Endodermal cell (in vitro differentiated cells): Measurements from ENCODE around the gene TMEM239. TPM values are rescaled to one million over a fixed set of nuclear protein-coding genes. Genes with fewer than 3 reads are reported as not detected.

Experiments used
- DNase-seq: peaks from one replicate; pipeline ENCODE4 v3.0.0-alpha.2; 2017
- H3K27ac ChIP-seq: 2 replicates; pipeline ENCODE4 v1.5.1; 2013; ENCODE audit warnings: mild to moderate bottlenecking, low read depth, low read length, moderate library complexity
- H3K27me3 ChIP-seq: 2 replicates; pipeline ENCODE4 v1.6.1; 2013; ENCODE audit warnings: mild to moderate bottlenecking, low read length, moderate library complexity; ENCODE audit not compliant: insufficient read depth, control insufficient read depth, poor library complexity, severe bottlenecking
- H3K36me3 ChIP-seq: 2 replicates; pipeline ENCODE4 v1.7.0; 2013; ENCODE audit warnings: mild to moderate bottlenecking, low read length, moderate library complexity; ENCODE audit not compliant: control insufficient read depth, insufficient read depth
- H3K4me1 ChIP-seq: one replicate; pipeline ENCODE4 v1.7.0; 2013; ENCODE audit warnings: low read length; ENCODE audit not compliant: control insufficient read depth, insufficient read depth
- H3K4me3 ChIP-seq: 2 replicates; pipeline ENCODE4 v1.5.1; 2013; ENCODE audit warnings: mild to moderate bottlenecking, low read length, moderate library complexity
- H3K9ac ChIP-seq: 2 replicates; pipeline ENCODE4 v1.6.1; 2013; ENCODE audit warnings: mild to moderate bottlenecking, low read length, moderate library complexity; ENCODE audit not compliant: poor library complexity, severe bottlenecking; ENCODE audit errors: extremely low read depth
- H3K9me3 ChIP-seq: 2 replicates; pipeline ENCODE4 v1.6.1; 2013; ENCODE audit warnings: mild to moderate bottlenecking, low read length, moderate library complexity; ENCODE audit not compliant: control insufficient read depth
- H3K27ac Mint-ChIP-seq: 2 replicates; pipeline ENCODE4 v1.8.0; 2020; ENCODE audit warnings: mixed read lengths
- H3K27me3 Mint-ChIP-seq: 2 replicates; pipeline ENCODE4 v1.8.0; 2021; ENCODE audit warnings: mild to moderate bottlenecking, mixed read lengths; ENCODE audit not compliant: insufficient read depth
- H3K36me3 Mint-ChIP-seq: 2 replicates; pipeline ENCODE4 v1.8.0; 2020; ENCODE audit warnings: low read depth, mixed read lengths
- H3K4me1 Mint-ChIP-seq: 2 replicates; pipeline ENCODE4 v1.8.0; 2020; ENCODE audit warnings: mixed read lengths
- H3K4me3 Mint-ChIP-seq: 2 replicates; pipeline ENCODE4 v1.8.0; 2020; ENCODE audit warnings: mild to moderate bottlenecking, moderate library complexity, mixed read lengths
- H3K9me3 Mint-ChIP-seq: 2 replicates; pipeline ENCODE4 v1.8.0; 2020; ENCODE audit warnings: mild to moderate bottlenecking, mixed read lengths
- WGBS, 2 experiments: methylation state at CpG; one replicate each; pipeline versions ENCODE4 v1.1.5 to v1.1.7; 2013; ENCODE audit warnings: missing lambda C conversion rate in 2 of 2, mixed read lengths in 1 of 2; ENCODE audit not compliant: insufficient coverage in 1 of 2, insufficient read length in 1 of 2; 5-methylcytosine and 5-hydroxymethylcytosine counted together
- total RNA-seq, 2 donors: library from RNA; stranded (reverse); fragmentation: NEBNext Ultra II Directional in 1 of 2; extraction: Animal tissue kit (Norgen Biotek cat#: 25700) in 1 of 2; gene quantifications; 2 replicates in 1 of 2; 3 replicates in 1 of 2; pipeline ENCODE4 v1.2.1, GENCODE V29; 2021
- TF ChIP-seq, protein P1 (sequence below): fragments of 200-600 bp; sonication (generic); conservative IDR thresholded peaks from 2 replicates; pipeline ENCODE4 v1.5.0; 2021; ENCODE audit warnings: antibody characterized with exemption, mild to moderate bottlenecking

Gene TMEM239
- total RNA-seq, 2 donors from 2014 or later: not detected

DNA sequence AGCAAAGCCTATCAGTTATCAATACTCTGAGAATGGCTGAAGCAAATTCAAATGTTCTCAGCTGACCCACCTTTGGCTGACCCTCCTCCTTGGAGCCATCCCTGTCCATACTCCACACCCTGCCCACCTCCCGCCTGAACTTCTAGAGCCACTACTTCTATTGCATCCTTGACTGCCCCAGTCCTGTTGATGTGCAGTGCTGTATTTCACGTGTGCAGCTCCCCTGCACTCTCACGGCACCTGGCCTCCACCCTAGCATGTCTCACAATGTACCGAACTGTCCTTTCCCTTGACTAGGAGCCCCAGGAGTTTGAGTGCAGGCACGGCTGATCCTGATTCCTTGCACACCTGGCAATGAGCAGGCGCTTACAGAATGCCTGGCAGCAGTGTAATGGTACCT is 22.7 kb upstream of the TMEM239 start:
- Mint-ChIP-seq H3K4me1 (no peaks in the 10 kb centered on the region), H3K27ac (no peak overlapping the region), H3K27me3 (peaks cover 20% of the 10 kb centered on the region), H3K36me3 (peaks cover 34% of the 10 kb centered on the region), H3K4me3 (no peak overlapping the region), H3K9me3 (no peaks in the 10 kb centered on the region)
- no peak overlapping the region for H3K27ac ChIP-seq
- no peaks in the 10 kb centered on the region for H3K9me3 ChIP-seq
- H3K27me3 ChIP-seq: no peaks in the 10 kb centered on the region
- H3K36me3 ChIP-seq: peaks cover 27% of the 10 kb centered on the region
- no peak overlapping the region for H3K4me3 ChIP-seq
- TF ChIP-seq, protein P1, sequence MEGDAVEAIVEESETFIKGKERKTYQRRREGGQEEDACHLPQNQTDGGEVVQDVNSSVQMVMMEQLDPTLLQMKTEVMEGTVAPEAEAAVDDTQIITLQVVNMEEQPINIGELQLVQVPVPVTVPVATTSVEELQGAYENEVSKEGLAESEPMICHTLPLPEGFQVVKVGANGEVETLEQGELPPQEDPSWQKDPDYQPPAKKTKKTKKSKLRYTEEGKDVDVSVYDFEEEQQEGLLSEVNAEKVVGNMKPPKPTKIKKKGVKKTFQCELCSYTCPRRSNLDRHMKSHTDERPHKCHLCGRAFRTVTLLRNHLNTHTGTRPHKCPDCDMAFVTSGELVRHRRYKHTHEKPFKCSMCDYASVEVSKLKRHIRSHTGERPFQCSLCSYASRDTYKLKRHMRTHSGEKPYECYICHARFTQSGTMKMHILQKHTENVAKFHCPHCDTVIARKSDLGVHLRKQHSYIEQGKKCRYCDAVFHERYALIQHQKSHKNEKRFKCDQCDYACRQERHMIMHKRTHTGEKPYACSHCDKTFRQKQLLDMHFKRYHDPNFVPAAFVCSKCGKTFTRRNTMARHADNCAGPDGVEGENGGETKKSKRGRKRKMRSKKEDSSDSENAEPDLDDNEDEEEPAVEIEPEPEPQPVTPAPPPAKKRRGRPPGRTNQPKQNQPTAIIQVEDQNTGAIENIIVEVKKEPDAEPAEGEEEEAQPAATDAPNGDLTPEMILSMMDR: no peak
- H3K9ac ChIP-seq: no peak overlapping the region
- DNase-seq: no peak
- WGBS, 2 experiments: 95 to 97% methylated on average over 6 of the region's 6 CpGs
- no peaks in the 10 kb centered on the region for H3K4me1 ChIP-seq

DNA sequence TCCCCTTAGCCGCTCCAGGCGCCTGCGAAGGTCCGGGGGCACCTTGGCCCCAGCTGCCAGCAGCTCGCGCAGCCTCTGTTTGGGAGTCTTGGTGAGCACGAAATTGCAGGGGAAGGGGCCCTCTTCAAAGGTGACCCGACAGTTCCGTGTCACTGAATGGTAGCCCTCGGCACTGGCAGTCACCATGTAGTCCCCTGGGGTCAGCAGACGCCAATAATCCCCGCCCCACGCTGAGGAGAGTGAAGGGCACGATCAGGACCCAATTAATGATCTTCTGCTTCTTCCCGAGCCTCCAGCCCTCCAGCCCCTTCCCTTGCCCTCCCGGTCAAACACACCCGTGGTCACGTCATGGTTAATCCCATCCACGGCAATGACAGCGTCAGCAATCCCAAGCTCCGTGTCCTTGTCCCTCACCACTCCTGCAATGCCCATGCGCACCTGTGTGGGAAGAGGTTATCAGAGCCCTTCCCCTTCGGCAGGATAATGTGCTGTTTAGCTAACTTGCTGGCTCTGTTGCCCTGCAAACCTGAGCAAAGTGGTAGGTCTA is 21.9 kb upstream of the TMEM239 start:
- H3K36me3 ChIP-seq: peaks cover 27% of the 10 kb centered on the region
- Mint-ChIP-seq H3K4me3 (no peak overlapping the region), H3K9me3 (no peaks in the 10 kb centered on the region), H3K27ac (no peak overlapping the region), H3K36me3 (peaks cover 38% of the 10 kb centered on the region), H3K4me1 (peaks cover 4% of the 10 kb centered on the region), H3K27me3 (peaks cover 16% of the 10 kb centered on the region)
- H3K27me3 ChIP-seq: no peaks in the 10 kb centered on the region
- 93 to 94% methylated on average over 19 to 23 of the region's 23 CpGs for WGBS, 2 experiments
- no peak overlapping the region for H3K27ac ChIP-seq
- TF ChIP-seq, protein P1: no peak
- H3K9me3 ChIP-seq: no peaks in the 10 kb centered on the region
- H3K4me1 ChIP-seq: no peaks in the 10 kb centered on the region
- no peak for DNase-seq
- no peak overlapping the region for H3K4me3 ChIP-seq
- H3K9ac ChIP-seq: no peak overlapping the region

DNA sequence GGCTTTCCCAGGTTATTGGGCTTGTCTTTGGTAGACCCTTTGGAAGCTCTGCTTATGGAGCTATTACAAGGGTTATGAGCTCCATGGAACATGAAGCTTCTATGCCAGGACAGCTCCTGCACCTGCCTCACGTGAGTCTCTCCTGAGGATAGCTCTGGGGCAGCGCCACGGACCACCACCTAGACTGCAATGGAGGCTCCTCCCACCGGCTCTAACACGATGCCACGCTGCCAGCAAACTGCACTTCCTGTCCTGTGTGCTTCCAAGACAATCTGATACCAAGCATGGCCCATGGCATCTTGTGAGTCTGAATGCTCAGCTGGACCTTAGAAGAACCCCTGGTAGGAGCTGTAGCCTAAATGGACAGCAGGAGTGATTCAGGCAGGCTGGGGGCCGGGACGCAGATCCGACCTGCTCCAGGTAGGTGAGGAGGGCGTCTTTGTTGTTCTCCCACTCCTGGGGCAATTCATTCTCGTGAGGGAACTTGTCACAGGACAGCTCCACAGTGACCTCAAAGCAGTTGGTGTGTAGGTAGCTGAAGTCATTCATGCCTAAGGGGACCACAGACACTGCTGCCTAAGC is 21.2 kb upstream of the TMEM239 start:
- no peak overlapping the region for H3K4me3 ChIP-seq
- no peak overlapping the region for H3K27ac ChIP-seq
- 95 to 97% methylated on average over 11 of the region's 11 CpGs for WGBS, 2 experiments
- H3K27me3 ChIP-seq: no peaks in the 10 kb centered on the region
- Mint-ChIP-seq H3K27ac (no peak overlapping the region), H3K4me1 (peaks cover 9% of the 10 kb centered on the region), H3K36me3 (peaks cover 38% of the 10 kb centered on the region), H3K9me3 (no peaks in the 10 kb centered on the region), H3K27me3 (peaks cover 11% of the 10 kb centered on the region), H3K4me3 (no peak overlapping the region)
- TF ChIP-seq, protein P1: no peak
- H3K4me1 ChIP-seq: no peaks in the 10 kb centered on the region
- DNase-seq: no peak
- peaks cover 27% of the 10 kb centered on the region for H3K36me3 ChIP-seq
- no peak overlapping the region for H3K9ac ChIP-seq
- H3K9me3 ChIP-seq: no peaks in the 10 kb centered on the region
